Measurements from ENCODE around the gene ANK3.

The ANK3 gene

DNA sequence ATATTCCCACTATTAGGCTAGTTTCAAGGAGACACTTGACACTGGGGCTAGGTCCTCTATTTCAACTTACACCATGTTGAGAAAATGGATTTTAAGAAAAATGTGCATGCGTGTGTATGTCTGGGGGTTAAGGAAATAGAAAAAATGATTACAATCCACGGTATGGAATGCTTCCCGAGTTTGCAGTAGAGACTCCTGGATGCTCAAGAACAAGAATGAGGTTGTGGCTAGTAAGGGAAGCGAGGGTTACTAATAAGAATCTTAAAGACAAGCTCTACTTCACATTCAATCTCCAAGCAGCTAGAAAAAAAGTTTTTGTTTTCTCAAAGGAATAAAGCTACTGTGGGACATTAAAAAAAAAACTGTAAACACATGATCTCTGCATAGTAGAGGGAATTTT lies 54.7 kb downstream of the ANK3 start:
- H3K4me3 ChIP-seq (ENCODE audit: low read depth, low read length): no peak overlapping the region
- no peak for DNase-seq (ENCODE audit: low read depth)
- TF ChIP-seq, protein P1, sequence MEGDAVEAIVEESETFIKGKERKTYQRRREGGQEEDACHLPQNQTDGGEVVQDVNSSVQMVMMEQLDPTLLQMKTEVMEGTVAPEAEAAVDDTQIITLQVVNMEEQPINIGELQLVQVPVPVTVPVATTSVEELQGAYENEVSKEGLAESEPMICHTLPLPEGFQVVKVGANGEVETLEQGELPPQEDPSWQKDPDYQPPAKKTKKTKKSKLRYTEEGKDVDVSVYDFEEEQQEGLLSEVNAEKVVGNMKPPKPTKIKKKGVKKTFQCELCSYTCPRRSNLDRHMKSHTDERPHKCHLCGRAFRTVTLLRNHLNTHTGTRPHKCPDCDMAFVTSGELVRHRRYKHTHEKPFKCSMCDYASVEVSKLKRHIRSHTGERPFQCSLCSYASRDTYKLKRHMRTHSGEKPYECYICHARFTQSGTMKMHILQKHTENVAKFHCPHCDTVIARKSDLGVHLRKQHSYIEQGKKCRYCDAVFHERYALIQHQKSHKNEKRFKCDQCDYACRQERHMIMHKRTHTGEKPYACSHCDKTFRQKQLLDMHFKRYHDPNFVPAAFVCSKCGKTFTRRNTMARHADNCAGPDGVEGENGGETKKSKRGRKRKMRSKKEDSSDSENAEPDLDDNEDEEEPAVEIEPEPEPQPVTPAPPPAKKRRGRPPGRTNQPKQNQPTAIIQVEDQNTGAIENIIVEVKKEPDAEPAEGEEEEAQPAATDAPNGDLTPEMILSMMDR (IDR thresholded peaks at IDR 0.05; ENCODE audit: low read depth, low read length): no peak
- TF ChIP-seq, protein P2, sequence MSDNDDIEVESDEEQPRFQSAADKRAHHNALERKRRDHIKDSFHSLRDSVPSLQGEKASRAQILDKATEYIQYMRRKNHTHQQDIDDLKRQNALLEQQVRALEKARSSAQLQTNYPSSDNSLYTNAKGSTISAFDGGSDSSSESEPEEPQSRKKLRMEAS (IDR thresholded peaks at IDR 0.05; ENCODE audit: low read depth, low read length): no peak
- TF ChIP-seq MYC (IDR thresholded peaks at IDR 0.05; ENCODE audit: low read depth, low read length) (no peak), POLR2A (IDR thresholded peaks at IDR 0.05; ENCODE audit: extremely low read depth, insufficient read length) (no peak)

DNA sequence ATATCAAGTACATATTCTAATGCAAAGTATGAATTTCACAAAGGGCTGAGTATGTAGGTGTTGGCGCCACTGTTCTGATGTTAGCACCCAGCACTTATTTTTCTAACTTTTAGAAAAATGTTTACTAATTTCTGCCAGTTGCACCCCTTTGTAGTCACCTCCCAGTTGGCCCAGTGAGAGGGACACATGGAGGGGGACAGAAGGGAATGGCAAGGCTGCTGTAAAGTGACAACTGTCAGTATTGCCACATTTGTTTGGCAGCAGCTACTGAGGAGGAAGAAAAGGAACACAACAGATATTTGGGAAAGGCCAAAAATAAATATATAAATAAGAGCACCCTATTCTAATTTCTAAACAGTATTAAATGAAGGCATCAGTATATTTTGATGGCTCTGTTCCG lies 57.3 kb downstream of the ANK3 start:
- TF ChIP-seq POLR2A (IDR thresholded peaks at IDR 0.05; ENCODE audit: extremely low read depth, insufficient read length) (no peak), MYC (IDR thresholded peaks at IDR 0.05; ENCODE audit: low read depth, low read length) (no peak)
- TF ChIP-seq, protein P2 (IDR thresholded peaks at IDR 0.05; ENCODE audit: low read depth, low read length): no peak
- TF ChIP-seq, protein P1 (IDR thresholded peaks at IDR 0.05; ENCODE audit: low read depth, low read length): no peak
- no peak for DNase-seq (ENCODE audit: low read depth)

DNA sequence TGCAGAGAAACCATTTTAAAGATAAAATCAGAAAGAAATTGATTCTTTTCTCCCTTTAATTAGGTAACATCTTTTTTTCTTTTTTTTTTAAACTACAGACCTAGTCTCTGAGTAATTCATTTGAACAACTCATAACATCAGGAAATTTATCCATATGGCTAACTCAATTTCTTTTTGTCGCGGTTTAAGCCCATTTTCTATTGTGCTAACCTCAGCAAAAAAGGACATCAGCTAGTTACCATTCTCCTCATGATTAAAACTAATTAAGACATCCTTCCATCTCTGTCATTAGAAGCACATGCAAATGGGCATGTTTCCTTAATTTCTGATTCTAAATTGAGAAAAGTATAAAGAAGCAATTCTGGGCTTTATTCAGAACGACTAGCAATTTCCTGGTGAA lies 57.8 kb downstream of the ANK3 start:
- TF ChIP-seq MYC (IDR thresholded peaks at IDR 0.05; ENCODE audit: low read depth, low read length) (no peak), POLR2A (IDR thresholded peaks at IDR 0.05; ENCODE audit: extremely low read depth, insufficient read length) (no peak)
- TF ChIP-seq, protein P2 (IDR thresholded peaks at IDR 0.05; ENCODE audit: low read depth, low read length): no peak
- TF ChIP-seq, protein P1 (IDR thresholded peaks at IDR 0.05; ENCODE audit: low read depth, low read length): no peak
- DNase-seq (ENCODE audit: low read depth): no peak
- H3K4me3 ChIP-seq (ENCODE audit: low read depth, low read length): no peak overlapping the region

More for the DNA sequence above, 57.3 kb downstream of the ANK3 start:
- no peak overlapping the region for H3K4me3 ChIP-seq (ENCODE audit: low read depth, low read length)

DNA sequence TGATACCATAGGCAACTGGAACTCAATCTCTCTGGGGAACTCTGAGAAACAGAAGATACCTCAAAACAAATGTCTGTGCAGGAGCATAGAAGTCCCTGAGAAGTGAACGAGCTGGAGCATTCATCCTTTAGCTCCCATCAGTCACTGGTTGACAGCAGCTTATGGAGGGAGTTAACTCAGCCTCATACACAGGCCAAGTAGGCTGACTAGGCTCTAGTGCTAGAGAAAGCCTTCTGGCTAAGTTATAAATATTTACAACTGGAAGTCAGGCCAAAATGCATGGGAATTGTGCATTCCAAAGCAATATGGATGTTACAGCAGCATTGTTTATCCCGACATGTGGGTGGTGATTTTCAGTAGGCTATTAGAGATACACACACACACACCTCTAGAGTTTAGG lies 66.5 kb downstream of the ANK3 start:
- TF ChIP-seq, protein P1 (IDR thresholded peaks at IDR 0.05; ENCODE audit: low read depth, low read length): no peak
- TF ChIP-seq POLR2A (IDR thresholded peaks at IDR 0.05; ENCODE audit: extremely low read depth, insufficient read length) (no peak), MYC (IDR thresholded peaks at IDR 0.05; ENCODE audit: low read depth, low read length) (no peak)
- TF ChIP-seq, protein P2 (IDR thresholded peaks at IDR 0.05; ENCODE audit: low read depth, low read length): no peak
- H3K4me3 ChIP-seq (ENCODE audit: low read depth, low read length): no peak overlapping the region
- no peak for DNase-seq (ENCODE audit: low read depth)

DNA sequence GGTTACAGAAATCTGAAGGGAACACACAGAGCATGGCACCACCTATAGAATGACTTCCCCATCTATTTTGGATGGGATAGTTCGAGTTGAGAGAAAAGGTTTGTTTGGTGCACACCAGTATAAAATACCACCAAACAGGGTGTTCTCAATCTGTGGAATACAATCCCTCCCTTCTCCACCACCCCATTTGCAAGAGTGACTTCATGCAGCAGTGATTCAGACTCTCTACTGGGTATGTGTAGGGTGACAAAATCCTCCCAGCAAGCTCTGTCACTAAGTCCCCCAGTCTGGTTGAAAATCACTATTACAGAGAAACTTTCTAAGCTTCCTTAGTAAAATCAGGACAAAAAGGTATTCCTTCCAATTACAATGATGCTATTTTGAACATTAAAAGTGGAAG lies 69.0 kb downstream of the ANK3 start:
- TF ChIP-seq, protein P1 (IDR thresholded peaks at IDR 0.05; ENCODE audit: low read depth, low read length): no peak
- TF ChIP-seq POLR2A (IDR thresholded peaks at IDR 0.05; ENCODE audit: extremely low read depth, insufficient read length) (no peak), MYC (IDR thresholded peaks at IDR 0.05; ENCODE audit: low read depth, low read length) (no peak)
- TF ChIP-seq, protein P2 (IDR thresholded peaks at IDR 0.05; ENCODE audit: low read depth, low read length): no peak
- DNase-seq (ENCODE audit: low read depth): no peak

DNA sequence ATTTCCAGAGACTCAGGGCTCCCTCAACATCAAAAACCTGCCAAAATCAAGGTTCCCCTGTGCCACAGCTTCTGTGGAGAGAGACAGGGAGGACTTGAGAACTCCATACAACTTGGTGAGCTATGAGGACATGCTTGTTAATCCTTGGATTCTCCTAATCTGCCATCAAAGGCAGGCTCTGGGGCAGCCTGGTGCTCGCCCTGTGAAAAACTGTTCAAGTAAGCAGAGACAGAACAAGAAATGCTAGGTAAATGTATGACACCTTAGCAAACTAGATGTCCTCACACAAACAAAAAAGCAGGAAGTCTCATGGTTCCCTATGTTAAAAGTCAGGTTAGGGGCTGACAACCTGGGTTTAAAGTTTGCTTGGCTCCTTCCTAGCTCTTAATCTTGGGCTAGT lies 73.6 kb downstream of the ANK3 start:
- DNase-seq (ENCODE audit: low read depth): no peak
- no peak for TF ChIP-seq MYC (IDR thresholded peaks at IDR 0.05; ENCODE audit: low read depth, low read length)
- TF ChIP-seq POLR2A (IDR thresholded peaks at IDR 0.05; ENCODE audit: extremely low read depth, insufficient read length): no peak
- TF ChIP-seq, protein P1 (IDR thresholded peaks at IDR 0.05; ENCODE audit: low read depth, low read length): no peak
- TF ChIP-seq, protein P2 (IDR thresholded peaks at IDR 0.05; ENCODE audit: low read depth, low read length): no peak
- no peak overlapping the region for H3K4me3 ChIP-seq (ENCODE audit: low read depth, low read length)

More for the DNA sequence above, 69.0 kb downstream of the ANK3 start:
- no peak overlapping the region for H3K4me3 ChIP-seq (ENCODE audit: low read depth, low read length)
